ENCODE measurements around the gene TAP2.
A peak's percentile ranks its signal among the peaks of the same experiment; 100 is the strongest.

Gene TAP2

GRCh38 chr6:32847004-32847403 lies 8.5 kb upstream of the TAP2 start:
- TF ChIP-seq CTCF (IDR thresholded peaks at IDR 0.05; ENCODE audit: extremely low read depth, insufficient read depth, missing control alignments): no peak
- DNase-seq (ENCODE audit: low spot score): no peak
- in situ Hi-C loops (cut with MboI; ENCODE audit: low pct_unique_long_range_greater_than_20kb, low sequenced_read_pairs, unreplicated experiment): no loop called here

- in situ Hi-C loops (cut with MboI; ENCODE audit: low pct_unique_long_range_greater_than_20kb, low sequenced_read_pairs, unreplicated experiment): no loop called here
- TF ChIP-seq CTCF (IDR thresholded peaks at IDR 0.05; ENCODE audit: extremely low read depth, insufficient read depth, missing control alignments): no peak
- no peak for DNase-seq (ENCODE audit: low spot score)
Measured at GRCh38 chr6:32845384-32845884, 6.9 kb upstream of the TAP2 start.

GRCh38 chr6:32844839-32845383 lies 6.4 kb upstream of the TAP2 start:
- in situ Hi-C loops (cut with MboI; ENCODE audit: low pct_unique_long_range_greater_than_20kb, low sequenced_read_pairs, unreplicated experiment): no loop called here
- DNase-seq (ENCODE audit: low spot score): no peak
- no peak for TF ChIP-seq CTCF (IDR thresholded peaks at IDR 0.05; ENCODE audit: extremely low read depth, insufficient read depth, missing control alignments)

GRCh38 chr6:32843979-32844838 lies 5.7 kb upstream of the TAP2 start, which contains the start of gene PSMB8:
Gene PSMB8 (minus strand): TSS chr6:32844047. CDS start chr6:32843996, 51 bp downstream.
- in situ Hi-C loops (cut with MboI; ENCODE audit: low pct_unique_long_range_greater_than_20kb, low sequenced_read_pairs, unreplicated experiment): no loop called here
- peak; percentile 92 for DNase-seq (ENCODE audit: low spot score)
- TF ChIP-seq CTCF (IDR thresholded peaks at IDR 0.05; ENCODE audit: extremely low read depth, insufficient read depth, missing control alignments): no peak

GRCh38 chr6:32843331-32843978 lies 4.9 kb upstream of the TAP2 start:
- in situ Hi-C loops (cut with MboI; ENCODE audit: low pct_unique_long_range_greater_than_20kb, low sequenced_read_pairs, unreplicated experiment): no loop called here
- DNase-seq (ENCODE audit: low spot score): no peak
- TF ChIP-seq CTCF (IDR thresholded peaks at IDR 0.05; ENCODE audit: extremely low read depth, insufficient read depth, missing control alignments): no peak

GRCh38 chr6:32842690-32843089 lies 4.2 kb upstream of the TAP2 start:
- in situ Hi-C loops (cut with MboI; ENCODE audit: low pct_unique_long_range_greater_than_20kb, low sequenced_read_pairs, unreplicated experiment): no loop called here
- DNase-seq (ENCODE audit: low spot score): no peak
- TF ChIP-seq CTCF (IDR thresholded peaks at IDR 0.05; ENCODE audit: extremely low read depth, insufficient read depth, missing control alignments): no peak

Measured in GM13977 (cell line).